Loucy (cell line): ENCODE measurements around the gene SULT1A3.
"Not testable (repeated sequence)": the region's sequence is repeated elsewhere in the genome, so short reads cannot be mapped to it uniquely, and the experiment has no call there.

Source experiments
- EZH2phosphoT487 ChIP-seq: fragments of 200-600 bp; IDR thresholded peaks from 2 replicates; pipeline ENCODE4 v1.6.1; 2018; ENCODE audit warnings: antibody characterized with exemption, mild to moderate bottlenecking, moderate library complexity, borderline replicate concordance
- TF ChIP-seq, protein P1 (sequence below): fragments of 200-600 bp; sonication (generic); conservative IDR thresholded peaks from 2 replicates; pipeline ENCODE4 v1.5.1; 2014; ENCODE audit warnings: mild to moderate bottlenecking, antibody characterized with exemption, low read length

DNA sequence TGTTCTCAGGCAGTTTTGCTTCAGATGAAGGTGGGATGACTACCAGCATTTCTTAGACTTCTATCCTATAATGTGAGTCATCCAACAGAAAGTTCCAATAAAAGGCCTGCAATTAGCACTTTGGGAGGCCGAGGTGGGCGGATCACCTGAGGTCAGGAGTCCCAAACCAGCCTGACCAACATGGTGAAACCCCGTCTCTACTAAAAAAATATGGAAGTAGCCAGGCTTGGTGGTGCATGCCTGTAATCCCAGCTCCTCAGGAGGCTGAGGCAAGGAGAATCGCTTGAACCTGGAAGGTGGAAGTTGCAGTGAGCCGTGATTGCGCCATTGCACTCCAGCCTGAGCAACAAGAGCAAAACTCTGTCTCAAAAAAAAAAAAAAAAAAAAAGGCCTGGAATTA is 22.2 kb upstream of the SULT1A3 start:
- TF ChIP-seq, protein P1, sequence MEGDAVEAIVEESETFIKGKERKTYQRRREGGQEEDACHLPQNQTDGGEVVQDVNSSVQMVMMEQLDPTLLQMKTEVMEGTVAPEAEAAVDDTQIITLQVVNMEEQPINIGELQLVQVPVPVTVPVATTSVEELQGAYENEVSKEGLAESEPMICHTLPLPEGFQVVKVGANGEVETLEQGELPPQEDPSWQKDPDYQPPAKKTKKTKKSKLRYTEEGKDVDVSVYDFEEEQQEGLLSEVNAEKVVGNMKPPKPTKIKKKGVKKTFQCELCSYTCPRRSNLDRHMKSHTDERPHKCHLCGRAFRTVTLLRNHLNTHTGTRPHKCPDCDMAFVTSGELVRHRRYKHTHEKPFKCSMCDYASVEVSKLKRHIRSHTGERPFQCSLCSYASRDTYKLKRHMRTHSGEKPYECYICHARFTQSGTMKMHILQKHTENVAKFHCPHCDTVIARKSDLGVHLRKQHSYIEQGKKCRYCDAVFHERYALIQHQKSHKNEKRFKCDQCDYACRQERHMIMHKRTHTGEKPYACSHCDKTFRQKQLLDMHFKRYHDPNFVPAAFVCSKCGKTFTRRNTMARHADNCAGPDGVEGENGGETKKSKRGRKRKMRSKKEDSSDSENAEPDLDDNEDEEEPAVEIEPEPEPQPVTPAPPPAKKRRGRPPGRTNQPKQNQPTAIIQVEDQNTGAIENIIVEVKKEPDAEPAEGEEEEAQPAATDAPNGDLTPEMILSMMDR, result not testable (repeated sequence)
- not testable (repeated sequence) for TF ChIP-seq EZH2phosphoT487
